CD4-positive, alpha-beta T cell treated with Interleukin-4 for 1 hour (primary cell): ENCODE measurements around the gene CDS2.

ENCODE experiments used
- DNase-seq, 2 donors: peaks; one replicate each; pipeline ENCODE4 v3.0.0-alpha.2; 2020 to 2022

CDS2 gene

DNA sequence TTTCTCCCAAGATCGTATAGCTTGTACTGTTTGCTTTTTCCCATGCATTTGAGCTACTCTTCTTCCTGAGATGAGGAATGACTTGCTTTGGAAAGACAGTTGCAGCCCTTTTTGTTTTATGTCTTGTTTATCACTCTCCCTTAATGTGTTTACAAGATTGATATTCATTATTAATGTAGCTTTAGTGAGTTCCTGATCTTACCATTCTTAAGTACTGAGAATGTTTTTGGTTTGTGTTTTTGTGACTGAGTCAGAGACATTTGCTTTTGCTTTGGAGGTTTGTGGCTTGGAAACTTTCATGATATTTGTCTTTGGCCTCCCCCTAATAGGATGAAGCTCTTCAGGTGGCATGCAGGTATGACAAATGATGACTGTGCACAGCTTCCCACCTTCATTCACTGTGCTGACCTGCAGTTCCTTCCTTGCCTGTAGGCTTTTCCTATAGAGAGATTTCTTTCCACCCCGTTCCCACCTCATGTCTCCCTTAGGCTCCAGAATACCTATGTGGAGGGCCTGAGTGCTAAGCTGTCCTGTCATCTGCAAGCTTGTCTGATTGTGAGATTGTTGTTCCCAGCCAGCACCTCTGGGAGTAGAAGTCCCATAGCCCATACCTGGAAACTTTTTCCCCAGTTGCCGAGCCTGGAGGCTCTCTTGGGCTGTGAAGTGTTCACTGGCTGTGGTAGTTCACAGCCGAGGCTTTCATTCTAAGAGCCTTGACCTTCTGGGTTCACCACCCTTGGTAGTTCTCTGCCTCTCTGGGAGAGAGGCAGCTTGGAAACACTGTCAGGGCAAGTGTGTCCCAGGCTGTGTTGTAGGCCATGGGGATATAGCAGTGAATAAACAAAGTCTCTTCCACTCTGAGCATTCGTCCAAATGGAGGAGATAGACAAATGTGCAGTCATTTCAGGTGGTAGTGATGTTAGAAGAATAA is 27.1 kb downstream of the CDS2 start:
- no peak for DNase-seq

DNA sequence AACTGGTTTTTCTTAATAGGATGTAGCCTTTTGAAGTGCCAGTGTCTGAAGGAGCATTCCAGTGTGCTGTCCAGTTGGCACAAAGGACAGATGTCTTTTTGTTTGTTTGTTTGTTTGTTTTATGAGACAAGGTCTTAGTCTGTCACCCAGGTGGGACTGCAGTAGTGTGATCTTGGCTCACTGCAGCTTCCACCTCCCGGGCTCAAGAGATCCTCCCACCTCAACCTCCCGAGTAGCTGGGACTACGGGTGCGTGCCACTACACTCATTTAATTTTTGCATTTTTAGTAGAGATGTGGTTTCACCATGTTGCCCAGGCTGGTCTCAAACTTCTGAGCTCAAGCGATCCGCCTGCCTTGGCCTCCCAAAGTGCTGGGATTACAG is 27.7 kb downstream of the CDS2 start:
- no peak for DNase-seq

DNA sequence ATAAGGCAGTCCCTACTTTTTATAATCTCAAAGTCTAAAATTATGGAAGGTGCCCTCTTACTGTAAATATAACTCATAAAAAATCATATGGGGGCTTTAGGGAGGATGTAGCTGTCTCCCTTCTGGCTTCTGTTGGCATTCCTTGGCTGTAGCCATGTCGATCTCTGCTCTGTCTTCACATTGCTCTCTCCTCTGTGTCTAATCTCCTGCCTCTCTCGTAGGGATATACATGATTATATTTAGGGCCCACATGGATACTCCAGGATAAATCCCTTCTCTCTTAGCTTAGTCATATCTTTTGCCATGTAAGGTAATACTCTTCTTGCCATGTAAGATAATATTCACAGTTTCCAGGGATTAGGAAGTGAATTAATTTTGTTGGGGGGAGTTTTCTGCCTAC is 28.6 kb downstream of the CDS2 start:
- no peak for DNase-seq

DNA sequence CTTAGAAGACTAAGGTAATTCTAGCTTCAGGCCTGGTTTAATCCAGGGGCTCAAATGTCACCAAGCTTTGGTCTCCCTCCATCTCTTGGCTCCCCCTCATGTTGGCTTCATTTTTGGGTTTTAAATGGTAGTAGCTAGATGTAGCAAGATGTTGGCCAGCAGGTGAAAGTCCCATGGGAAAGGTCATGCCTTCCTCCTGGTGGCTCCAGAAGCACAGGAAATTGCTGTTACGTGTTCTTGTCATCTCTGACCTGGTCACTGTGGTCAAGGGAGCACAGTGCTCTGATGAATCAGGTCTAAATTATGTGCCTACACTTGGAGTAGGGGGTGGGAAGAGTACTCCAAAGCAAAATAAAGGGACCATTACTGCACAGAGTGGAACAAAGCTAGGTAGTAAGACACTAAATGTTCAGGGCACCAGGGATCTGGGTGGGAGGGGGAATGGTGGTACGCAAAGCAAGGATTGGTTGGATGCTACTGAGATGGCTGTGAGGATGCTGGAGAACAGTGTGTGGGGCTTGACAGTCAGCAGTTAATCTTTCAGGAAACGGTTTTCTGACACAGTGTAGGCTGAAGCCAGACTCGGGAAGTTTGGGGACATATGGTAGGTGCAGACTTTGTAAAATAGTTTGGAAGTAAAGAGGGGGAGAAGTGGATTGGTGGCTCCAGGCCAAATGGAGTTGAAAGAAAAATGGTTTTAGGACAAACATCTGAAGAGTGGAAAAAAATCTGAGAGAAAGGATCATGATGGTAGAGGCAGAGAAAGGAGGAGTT is 30.1 kb downstream of the CDS2 start:
- DNase-seq: no peak

DNA sequence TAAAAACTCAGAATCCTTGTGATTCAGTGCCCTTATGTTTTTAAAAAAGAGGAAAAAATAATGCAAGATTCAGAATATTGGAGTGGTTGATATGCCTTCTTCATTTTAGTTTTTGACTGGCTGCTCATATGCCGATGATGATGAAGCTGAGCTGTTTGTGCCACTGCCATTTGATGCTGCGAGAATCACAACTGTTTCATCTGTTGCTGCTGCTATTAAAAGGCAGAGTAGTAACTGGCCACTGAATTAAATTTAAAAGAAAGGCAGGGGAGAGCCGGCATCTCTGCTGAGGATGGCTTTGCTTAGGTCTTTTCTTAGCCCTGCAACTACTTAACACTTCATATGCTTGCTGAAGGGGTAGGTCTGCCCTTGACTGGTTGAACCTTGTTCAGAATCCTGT is 33.1 kb downstream of the CDS2 start:
- DNase-seq: no peak

DNA sequence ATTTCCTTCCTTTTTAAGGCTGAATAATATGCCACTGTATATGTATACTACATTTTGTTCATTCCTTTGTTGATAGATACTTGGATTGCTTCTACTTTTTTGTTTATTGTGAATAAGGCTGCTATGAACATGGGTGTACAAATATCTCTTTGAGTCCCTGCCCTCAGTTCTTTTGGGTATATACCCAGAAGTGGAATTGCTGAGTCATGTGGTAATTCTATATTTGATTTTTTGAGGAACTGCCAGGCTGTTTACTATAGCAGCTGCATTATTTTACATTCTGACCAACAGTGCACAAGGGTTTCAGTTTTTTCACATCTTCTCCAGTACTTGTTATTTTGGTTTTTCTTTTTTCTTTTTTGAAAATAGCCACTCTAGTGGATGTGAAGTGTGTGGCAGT is 34.1 kb downstream of the CDS2 start:
- DNase-seq: no peak

DNA sequence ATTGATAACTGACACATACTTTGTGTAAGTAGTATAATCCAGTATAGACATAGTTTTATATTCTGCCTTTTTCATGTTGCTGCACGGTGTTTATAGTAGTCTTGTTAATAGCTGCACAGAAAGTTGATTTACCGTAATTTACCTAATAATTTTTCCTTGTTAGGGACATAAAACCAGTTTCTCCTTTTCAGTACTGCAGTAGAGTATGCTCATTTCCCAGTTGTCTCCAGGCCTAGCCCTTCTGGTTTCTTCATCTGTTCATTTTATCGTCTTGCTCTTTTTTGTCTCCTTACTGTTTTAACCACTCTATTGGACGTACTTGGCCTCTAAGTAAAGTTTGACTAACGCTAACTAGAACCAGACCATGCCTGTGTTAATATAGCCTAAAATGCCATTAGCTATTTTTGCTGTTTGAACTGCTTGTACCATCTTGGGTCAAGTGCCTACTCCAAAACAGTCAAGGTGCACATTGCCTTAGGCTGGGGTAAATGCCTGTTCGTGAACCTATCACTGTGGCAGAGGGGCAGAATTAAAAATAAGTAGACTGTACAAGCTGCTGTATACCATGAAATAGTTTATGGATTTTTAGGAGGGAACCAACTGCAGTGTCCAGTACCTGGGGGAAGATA is 34.8 kb downstream of the CDS2 start:
- DNase-seq: no peak

DNA sequence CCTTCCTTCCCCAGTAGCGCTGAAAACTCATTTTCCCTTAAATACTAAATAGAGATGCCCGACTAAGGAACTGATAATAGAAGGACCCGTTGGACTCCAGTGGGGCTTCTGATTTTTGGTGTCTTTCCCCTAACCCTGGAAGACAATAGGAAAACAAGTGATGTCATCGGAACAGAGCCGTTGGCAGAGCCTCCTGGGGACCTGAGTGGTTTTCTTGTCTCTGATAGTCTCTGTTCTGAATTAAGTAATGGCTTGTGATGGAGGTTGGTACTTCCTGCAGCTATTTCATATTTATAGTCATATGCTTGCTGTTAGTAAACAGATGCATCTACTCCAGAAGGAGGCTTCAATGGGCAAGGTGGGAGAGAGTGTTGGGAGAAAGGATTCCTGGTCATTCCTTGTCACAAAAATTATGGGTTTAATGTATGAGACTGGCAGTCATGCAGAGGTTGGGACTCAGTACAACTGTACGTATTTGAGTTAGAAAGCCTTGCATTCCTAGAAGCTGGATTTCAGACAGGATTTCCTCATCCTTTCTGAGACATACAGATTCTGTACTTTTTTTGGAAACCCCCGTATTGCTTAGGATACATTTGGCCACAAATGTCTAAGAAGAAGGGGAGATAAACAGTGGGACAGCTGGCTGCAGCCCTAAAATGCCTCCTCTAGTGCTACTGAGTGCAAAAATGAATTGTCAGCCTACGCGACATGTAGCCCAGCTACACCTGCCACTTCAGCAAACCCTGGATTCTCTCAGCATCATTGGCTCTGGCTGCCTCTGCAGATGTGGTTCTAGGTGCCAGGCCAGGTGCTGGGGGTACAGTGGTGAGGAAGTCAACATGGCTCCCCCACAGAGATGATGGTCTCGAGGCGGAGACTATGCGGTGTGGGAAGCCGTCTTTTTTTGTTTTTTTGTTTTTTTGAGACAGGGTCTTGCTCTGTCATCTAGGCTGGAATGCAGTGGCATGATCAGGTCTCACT is 38.1 kb downstream of the CDS2 start:
- no peak for DNase-seq

DNA sequence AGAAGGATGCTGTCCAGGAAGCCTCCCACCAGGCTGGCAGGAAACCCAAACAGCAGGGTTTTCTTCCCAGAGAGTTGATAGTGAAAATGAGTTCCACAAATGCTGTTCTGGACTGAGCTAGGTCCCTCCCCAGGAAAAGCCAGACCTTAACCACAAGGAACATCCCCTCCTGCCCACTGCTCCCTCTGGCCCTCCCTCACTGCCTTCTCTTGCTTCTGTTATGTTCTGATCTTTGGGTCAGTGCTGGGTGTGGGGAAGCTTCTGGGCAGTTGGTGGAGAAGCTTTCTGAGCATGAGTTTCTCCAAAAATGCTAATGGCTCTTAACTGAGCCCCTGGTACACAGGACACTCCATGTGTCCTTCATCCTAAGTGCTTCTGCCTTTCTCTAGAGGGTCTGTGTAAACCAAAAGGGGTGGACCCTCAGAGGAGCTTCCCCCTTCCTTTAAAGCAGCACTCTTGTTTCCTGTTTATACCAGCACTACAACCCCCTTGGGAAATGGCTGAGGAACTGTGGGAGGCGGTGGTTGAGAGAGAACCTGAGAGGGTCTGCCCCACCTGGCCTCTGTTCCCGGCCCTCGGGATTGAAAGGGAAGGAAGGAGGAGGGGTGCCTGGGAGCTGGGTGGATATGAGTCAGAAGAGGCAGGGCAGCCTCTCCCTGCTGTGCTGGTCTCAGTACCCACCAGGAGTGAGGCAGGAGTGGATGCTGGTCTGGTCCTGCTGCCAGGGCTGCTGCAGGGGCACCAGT is 42.0 kb downstream of the CDS2 start:
- DNase-seq: no peak

DNA sequence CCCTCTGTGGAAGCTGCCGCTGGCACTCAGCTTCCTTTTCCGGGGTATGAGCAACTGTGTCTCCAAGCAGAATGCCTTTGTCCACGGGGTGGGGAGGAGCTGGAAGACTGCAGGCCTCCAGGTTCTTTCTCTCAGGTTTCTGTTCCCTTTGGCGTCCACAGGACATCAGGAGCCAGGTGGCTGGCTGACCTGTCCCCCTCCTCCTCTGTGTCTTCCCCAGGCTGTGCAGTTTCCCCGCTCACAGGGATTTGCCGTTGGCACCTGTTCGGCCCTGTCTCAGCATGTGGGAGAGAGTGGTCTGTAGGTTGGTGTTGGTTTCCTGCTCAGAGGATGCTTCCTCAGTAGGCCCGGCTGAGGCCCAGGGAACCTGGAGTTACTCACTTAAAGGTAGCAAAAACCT is 43.5 kb downstream of the CDS2 start:
- DNase-seq: no peak

DNA sequence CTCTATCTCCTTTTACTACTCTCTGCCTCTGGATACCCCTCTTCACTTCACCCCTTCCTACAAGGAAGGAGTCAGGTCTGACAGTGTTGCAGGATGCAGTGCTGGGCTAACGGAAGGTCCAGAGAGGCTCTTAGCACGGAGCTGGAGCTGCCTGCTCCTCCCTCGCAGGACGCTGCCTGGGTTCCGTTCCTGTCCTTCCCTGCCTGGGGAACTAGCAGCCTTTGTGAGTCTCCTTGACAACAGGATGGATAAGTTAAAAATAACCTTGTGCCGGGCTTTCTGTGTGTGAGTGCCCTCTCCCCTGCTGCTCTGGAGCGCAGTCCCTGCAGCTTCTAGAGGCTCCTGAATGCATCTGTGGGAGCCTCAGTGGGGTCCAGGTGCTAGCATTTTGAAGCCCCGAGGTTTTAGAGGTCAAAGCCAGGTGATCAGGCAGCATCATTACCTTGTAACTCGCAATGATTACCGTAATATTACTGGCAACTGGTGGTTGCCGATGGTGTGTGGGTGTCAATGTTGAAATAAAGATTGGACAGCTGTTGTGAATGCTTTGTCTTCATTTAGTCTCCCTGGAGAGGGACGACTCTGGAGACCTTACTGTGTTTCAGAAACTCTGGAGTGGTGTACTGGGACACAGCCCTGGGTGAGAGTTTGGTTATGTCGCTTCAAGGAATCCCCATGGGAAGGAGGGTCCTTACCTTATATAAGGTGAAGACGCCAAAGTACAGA is 44.4 kb downstream of the CDS2 start:
- DNase-seq: no peak

DNA sequence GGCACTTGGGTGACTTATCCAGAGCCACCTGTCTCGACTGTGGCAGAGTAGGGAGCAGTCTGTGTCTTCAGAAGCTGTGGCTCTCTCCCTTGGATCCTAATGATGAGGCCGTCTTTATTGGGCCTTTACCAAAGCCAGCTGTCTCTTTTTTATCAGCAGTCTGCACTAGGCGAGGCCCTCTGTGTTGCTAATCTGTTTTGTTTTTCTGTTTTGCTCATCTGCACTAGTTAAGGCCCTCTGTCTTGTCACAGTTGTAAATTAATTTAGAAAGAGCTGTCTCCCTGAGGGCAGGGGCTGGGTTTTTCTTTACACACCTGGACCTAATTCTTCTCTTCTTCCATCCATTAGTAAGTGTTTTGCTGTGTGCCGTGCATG is 45.0 kb downstream of the CDS2 start:
- DNase-seq: no peak

DNA sequence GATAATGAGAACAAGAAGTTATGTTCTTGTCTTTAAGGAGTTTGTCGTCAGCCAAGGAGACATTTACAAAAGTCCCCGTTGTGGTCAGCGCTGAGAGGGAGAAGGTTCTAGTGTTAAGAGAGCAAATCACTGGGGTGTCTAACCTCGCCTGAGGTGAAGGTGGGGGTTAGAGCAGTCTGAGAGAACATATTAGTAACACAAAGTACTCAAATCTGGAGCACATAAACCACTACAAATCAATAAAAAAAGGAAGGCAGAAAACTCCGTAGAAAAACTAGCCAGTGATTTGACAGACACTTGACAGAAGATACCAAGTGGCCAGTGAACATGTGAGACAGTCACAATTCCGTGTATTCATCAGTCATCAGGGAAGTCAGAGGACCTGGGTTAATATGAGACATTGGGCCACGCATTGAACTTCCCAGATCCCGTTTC is 45.4 kb downstream of the CDS2 start:
- no peak for DNase-seq

DNA sequence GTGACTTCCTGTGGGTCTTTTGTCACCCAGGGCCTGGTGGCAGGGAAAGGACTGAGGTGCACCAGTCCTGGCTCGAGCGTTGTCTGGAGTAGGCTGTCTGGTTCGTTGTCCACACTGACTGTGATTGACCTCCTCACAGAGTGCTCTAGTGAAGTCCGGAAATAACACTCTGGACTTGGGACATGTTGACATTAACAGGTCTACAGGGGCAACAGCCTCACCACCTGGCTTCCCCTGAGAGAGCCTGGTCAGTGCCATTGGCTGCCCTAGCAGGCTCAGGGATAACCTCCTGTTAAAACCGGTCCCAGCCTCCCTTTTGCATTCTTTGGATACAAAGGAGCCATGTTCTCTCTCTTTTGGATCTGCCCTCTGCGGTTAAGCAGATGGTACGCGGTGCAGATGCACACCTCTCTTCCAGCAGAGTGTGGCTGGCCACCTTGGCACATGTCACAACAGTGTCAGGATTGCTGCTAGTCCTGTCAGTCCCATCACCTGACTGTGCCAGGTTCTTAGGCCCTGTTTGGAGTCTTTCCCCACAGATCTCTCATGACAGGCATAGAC is 46.2 kb downstream of the CDS2 start:
- DNase-seq: no peak

DNA sequence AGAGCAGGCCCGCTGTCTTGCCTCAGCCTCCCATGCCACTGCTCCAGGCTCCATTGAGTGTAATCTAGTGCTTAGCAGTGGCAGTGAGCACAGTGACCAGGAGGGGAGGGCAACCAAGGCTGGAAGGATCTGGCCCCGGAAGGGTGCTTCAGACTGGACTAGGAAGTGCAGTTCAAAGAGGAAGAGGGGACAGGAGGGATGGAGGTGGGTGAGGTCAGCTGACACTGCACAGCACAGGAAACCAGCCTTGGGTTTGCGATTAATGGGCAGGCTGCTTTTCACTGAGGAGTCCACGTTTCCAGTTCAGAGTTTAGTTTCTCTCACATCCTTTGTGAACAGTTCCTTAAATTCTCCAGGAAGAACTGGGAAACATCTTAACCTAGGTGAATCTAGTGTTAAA is 46.9 kb downstream of the CDS2 start:
- no peak for DNase-seq

DNA sequence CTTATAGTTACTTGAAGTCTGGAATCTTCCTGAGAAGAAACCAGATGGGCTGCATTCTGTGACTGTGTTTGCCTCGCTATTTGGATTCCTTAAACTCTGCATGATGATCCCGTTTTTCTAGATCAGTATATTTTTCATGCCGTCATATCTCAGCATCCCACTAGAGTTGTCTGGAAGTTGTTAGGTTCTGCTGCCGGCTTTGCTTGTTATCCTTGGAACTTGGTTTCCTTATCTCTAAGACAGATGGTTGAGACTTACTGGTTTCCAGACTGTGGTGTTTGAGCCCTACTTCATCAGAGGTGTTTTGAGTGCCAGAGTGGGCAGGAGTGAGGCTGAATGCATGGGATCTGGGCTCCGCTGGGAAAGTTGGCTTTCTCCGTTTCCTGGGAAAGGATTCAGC is 50.3 kb downstream of the CDS2 start:
- no peak for DNase-seq

DNA sequence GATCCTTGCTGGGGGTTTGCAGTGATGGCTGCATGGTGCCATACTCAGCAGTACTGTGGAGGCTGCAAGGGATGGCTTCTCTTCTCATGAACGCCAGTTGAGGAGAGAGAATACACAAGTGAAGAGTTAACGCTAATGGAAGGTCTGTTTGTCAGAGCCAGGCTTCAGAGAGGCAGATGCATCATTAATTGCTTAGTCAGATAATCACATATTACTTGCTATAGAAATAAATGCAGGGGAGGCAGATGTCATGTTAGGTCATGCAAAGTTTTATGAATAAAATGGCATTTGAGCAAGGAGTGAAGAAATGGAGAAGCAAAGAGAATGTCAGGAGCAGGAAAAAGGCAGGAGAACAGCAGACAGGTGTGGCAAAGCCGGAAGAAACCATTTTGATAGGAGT is 51.2 kb downstream of the CDS2 start:
- DNase-seq: no peak

DNA sequence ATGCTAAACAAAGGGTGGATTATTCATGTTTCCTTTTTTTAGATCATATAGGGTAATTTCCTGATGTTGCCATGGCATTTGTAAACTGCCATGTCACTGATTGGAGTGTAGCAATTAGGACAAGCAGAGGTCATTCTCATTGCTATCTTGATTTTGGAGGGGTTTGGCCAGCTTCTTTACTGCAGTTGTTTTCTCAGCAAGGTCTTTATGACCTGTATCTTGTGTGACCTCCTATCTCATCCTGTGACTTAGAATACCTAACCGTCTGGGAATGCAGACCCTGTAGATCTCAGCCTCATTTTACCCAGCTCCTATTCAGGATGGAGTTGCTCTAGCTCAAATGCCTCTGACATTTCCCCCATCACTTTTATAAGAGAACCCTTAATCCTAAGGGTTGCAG is 53.6 kb downstream of the CDS2 start:
- DNase-seq: no peak

DNA sequence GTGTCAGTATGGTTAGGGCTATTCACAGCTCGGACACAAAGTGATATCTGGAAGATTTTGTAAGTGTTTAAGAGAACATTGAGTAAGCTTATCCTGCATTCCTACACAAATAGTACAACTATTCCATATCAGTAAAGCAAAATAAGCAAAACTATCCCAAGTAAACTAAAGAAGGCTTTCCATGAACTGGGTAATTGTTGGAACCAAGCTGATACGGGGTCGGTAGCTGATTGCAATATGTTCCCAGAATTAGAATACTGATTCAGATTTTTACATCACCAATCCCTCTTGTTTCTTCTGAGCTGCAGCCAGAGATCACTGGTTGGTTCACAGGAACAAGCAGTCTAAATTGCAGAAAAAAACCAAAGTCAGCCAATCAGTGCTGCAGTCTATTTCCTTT is 54.1 kb downstream of the CDS2 start:
- DNase-seq: no peak

DNA sequence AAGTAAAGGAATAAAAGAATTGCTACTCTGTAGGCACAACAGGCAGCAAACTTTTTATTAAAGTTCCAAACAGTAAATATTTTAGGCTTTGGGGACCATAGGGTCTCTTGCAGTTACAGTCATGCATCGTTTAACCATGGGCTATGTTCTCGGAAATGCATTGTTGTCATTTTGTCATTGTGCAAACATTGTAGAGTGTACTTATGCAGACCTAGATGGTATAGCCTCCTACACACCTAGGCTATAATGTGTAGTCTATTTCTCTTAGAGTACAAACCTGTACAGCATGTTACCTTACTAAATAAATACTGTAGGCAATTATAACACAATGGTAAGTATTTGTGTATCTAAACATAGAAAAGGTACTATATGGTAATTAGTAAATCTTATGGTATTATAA is 54.7 kb downstream of the CDS2 start:
- DNase-seq: no peak

DNA sequence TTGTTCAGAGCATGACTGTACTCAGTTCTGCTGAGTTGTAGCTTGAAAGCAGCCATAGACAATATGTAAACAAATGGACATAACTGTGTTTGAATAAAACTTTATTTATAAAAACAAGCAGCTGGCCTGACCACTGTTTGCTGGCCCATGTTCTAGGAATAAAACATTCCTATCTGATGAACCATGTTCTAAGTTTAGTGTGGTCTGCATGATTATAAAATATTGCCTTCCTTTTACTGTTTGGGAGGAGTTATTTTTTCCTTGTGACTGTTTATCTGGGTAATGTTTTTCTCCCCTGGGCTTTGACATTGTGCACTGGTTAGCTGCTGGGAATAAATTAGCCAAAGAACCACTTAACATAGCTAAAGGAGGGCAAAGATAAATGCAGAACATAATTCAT is 55.1 kb downstream of the CDS2 start:
- DNase-seq: no peak
